ENCODE results near the gene ZPLD1. TPM values are rescaled to one million over a fixed set of nuclear protein-coding genes. Genes with fewer than 3 reads are reported as not detected.

Gene ZPLD1
- total RNA-seq, 1 experiment from 2014 or later, result not detected

DNA sequence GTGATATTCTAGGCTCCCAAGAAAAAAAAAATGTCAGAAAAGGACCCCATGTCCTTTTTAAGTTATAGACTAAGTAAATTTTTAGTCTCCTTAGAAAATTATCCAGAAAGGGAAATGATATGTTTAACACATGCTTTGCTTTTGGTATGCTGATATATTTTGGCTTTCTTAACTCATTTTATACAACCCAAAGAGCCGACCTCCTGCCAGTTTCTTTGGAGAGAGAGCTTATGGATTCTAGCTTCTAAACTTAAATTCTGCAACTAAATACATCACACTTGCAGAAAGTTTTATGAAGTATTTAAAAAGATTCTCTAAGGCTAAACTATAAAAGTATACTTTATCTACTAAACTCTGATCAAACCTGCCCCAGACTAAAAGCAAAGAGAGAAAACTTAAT, 43.9 kb upstream of the ZPLD1 start:
- no peak overlapping the region for H3K9ac ChIP-seq (ENCODE audit: extremely low read depth, insufficient read length, low read length)
- H2AFZ ChIP-seq (ENCODE audit: low read length), result no peak overlapping the region
- Mint-ChIP-seq H3K4me1 (0 out of 4 replicates have a peak, but pooled peaks cover 0 to 2% of the 10 kb centered on the region in 2 experiments), H3K9me3 (peaks cover 4 to 8% of the 10 kb centered on the region in 2 experiments; a peak in 3 of 5 replicates), H3K36me3 (ENCODE audit: insufficient read depth in 1 of 3, low read depth in 3 of 3) (no peaks in the 10 kb centered on the region), H3K4me3 (no peak overlapping the region), H3K27me3 (ENCODE audit: low read depth) (no peaks in the 10 kb centered on the region), H3K27ac (no peak overlapping the region)
- no peak overlapping the region for H3K27ac ChIP-seq (ENCODE audit: insufficient read length, low read depth, low read length)
- no peaks in the 10 kb centered on the region for H3K9me3 ChIP-seq (ENCODE audit: control insufficient read depth, low read depth, low read length)
- no CpG with 5 or more reads among the region's 1 CpG for WGBS (ENCODE audit: extremely low coverage, insufficient read length, low lambda C conversion rate)
- no peak overlapping the region for H3K4me2 ChIP-seq (ENCODE audit: insufficient read depth, insufficient read length, low read length)
- no peak overlapping the region for H2BK5ac ChIP-seq (ENCODE audit: insufficient read length, low read length)
- H3K27me3 ChIP-seq (ENCODE audit: insufficient read depth, low read length), result no peaks in the 10 kb centered on the region
- TF ChIP-seq, protein P1, sequence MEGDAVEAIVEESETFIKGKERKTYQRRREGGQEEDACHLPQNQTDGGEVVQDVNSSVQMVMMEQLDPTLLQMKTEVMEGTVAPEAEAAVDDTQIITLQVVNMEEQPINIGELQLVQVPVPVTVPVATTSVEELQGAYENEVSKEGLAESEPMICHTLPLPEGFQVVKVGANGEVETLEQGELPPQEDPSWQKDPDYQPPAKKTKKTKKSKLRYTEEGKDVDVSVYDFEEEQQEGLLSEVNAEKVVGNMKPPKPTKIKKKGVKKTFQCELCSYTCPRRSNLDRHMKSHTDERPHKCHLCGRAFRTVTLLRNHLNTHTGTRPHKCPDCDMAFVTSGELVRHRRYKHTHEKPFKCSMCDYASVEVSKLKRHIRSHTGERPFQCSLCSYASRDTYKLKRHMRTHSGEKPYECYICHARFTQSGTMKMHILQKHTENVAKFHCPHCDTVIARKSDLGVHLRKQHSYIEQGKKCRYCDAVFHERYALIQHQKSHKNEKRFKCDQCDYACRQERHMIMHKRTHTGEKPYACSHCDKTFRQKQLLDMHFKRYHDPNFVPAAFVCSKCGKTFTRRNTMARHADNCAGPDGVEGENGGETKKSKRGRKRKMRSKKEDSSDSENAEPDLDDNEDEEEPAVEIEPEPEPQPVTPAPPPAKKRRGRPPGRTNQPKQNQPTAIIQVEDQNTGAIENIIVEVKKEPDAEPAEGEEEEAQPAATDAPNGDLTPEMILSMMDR (conservative IDR thresholded peaks at IDR 0.05), result no peak
- H4K20me1 ChIP-seq (ENCODE audit: control insufficient read depth, insufficient read depth, insufficient read length), result no peaks in the 10 kb centered on the region
- no peak overlapping the region for H4K5ac ChIP-seq (ENCODE audit: insufficient read length, low read depth, low read length)
- no peak overlapping the region for H3T11ph ChIP-seq (ENCODE audit: low read length)
- H3K23ac ChIP-seq (ENCODE audit: insufficient read length, low read depth, low read length), result no peak overlapping the region
- no peak overlapping the region for H4K91ac ChIP-seq (ENCODE audit: insufficient read length, low read depth, low read length)
- H2BK12ac ChIP-seq (ENCODE audit: insufficient read length, low read depth, low read length), result no peak overlapping the region
- no peak for DNase-seq
- H3K79me2 ChIP-seq (ENCODE audit: insufficient read depth, low read length), result no peaks in the 10 kb centered on the region
- H3K23me2 ChIP-seq (ENCODE audit: insufficient read length, low read depth, low read length, poor library complexity, severe bottlenecking), result no peaks in the 10 kb centered on the region
- no peak overlapping the region for H3K4ac ChIP-seq (ENCODE audit: low read depth, low read length)
- H2BK120ac ChIP-seq (ENCODE audit: low read depth, low read length, poor library complexity, severe bottlenecking), result no peak overlapping the region
- no peak overlapping the region for H3K14ac ChIP-seq (ENCODE audit: insufficient read depth, low read length)
- H2BK20ac ChIP-seq (ENCODE audit: low read depth, low read length, poor library complexity, severe bottlenecking), result no peak overlapping the region
- no peak overlapping the region for H2BK15ac ChIP-seq (ENCODE audit: low read depth, low read length)
- no peak overlapping the region for H3K18ac ChIP-seq (ENCODE audit: insufficient read length, low read depth, low read length)
- no peak overlapping the region for H3K56ac ChIP-seq (ENCODE audit: insufficient read length, low read depth, low read length)
- no peaks in the 10 kb centered on the region for H3K4me1 ChIP-seq (ENCODE audit: insufficient read depth, low read length)
- no peak overlapping the region for H2AK5ac ChIP-seq (ENCODE audit: insufficient read length, low read length)
- H4K8ac ChIP-seq (replicated peaks; ENCODE audit: insufficient read length, low read depth, low read length), result no peak overlapping the region
- H3K79me1 ChIP-seq (ENCODE audit: insufficient read depth, low read depth, low read length, poor library complexity, severe bottlenecking), result no peaks in the 10 kb centered on the region

Data from H9 (cell line).